Measurements from ENCODE around the gene RUNX1.

GRCh38 chr21:34761758-34762330 lies 287.3 kb downstream of the RUNX1 start:
- TF ChIP-seq PATZ1 (CRISPR knock-in tag; IDR thresholded peaks at IDR 0.05; ENCODE audit: borderline replicate concordance), result no peak
- TF ChIP-seq, protein P1, sequence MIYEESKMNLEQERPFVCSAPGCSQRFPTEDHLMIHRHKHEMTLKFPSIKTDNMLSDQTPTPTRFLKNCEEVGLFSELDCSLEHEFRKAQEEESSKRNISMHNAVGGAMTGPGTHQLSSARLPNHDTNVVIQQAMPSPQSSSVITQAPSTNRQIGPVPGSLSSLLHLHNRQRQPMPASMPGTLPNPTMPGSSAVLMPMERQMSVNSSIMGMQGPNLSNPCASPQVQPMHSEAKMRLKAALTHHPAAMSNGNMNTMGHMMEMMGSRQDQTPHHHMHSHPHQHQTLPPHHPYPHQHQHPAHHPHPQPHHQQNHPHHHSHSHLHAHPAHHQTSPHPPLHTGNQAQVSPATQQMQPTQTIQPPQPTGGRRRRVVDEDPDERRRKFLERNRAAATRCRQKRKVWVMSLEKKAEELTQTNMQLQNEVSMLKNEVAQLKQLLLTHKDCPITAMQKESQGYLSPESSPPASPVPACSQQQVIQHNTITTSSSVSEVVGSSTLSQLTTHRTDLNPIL (CRISPR knock-in tag; IDR thresholded peaks at IDR 0.05; ENCODE audit: low read depth), result no peak
- TF ChIP-seq TOX (CRISPR knock-in tag; IDR thresholded peaks at IDR 0.05; ENCODE audit: borderline replicate concordance), result no peak
- TF ChIP-seq OSR1 (CRISPR knock-in tag; IDR thresholded peaks at IDR 0.05), result no peak
- TF ChIP-seq BACH2 (CRISPR knock-in tag; IDR thresholded peaks at IDR 0.05; ENCODE audit: borderline replicate concordance), result no peak
- TF ChIP-seq ISL1 (CRISPR knock-in tag; IDR thresholded peaks at IDR 0.05), result no peak
- no peak for TF ChIP-seq RARB (CRISPR knock-in tag; IDR thresholded peaks at IDR 0.05)
- no peak for TF ChIP-seq POU6F1 (CRISPR knock-in tag; IDR thresholded peaks at IDR 0.05; ENCODE audit: borderline replicate concordance, low read depth)
- TF ChIP-seq ARNTL (CRISPR knock-in tag; IDR thresholded peaks at IDR 0.05; ENCODE audit: borderline replicate concordance, low read depth), result no peak

Measured in SK-N-SH treated with all-trans-retinoic acid at 6 μM for 48 hours (cell line).